Measurements from ENCODE around the gene TOE1. TPM values are rescaled to one million over a fixed set of nuclear protein-coding genes. Genes with fewer than 3 reads are reported as not detected.

Gene TOE1
- total and polyA plus RNA-seq, 2 of the 8 experiments (the other 6 are each of a cell fraction or from before 2014, with no cell fraction given): 15.2 to 25.8 TPM

GRCh38 chr1:45373573-45373972 lies 33.6 kb downstream of the TOE1 start:
- Histone ChIP-seq H4K20me1 (replicated peaks in 1 of 2; ENCODE audit: control insufficient read depth in 1 of 2, insufficient read depth in 2 of 2, low read length in 2 of 2) (no peaks in the 10 kb centered on the region), H2BK120ac (replicated peaks; ENCODE audit: low read depth, low read length) (no peak overlapping the region), H4K5ac (ENCODE audit: insufficient read length, low read depth, low read length) (no peak overlapping the region), H3K4me2 (ENCODE audit: insufficient read depth in 1 of 2, low read depth in 2 of 2, low read length in 2 of 2) (no peak overlapping the region), H3K23me2 (ENCODE audit: low read depth, low read length) (no peaks in the 10 kb centered on the region), H3K18ac (ENCODE audit: extremely low read depth, low read length) (no peak overlapping the region), H3K27me3 (replicated peaks in 1 of 4; ENCODE audit: control insufficient read depth in 3 of 4, extremely low read depth in 1 of 4, insufficient read depth in 3 of 4, low read length in 3 of 4) (no peaks in the 10 kb centered on the region), H3K4ac (replicated peaks; ENCODE audit: insufficient read length, low read depth, low read length) (no peak overlapping the region), H2AK5ac (ENCODE audit: low read depth, low read length) (no peak overlapping the region), H2BK20ac (ENCODE audit: low read length) (no peak overlapping the region), H3K9me3 (ENCODE audit: insufficient read depth in 2 of 2, low read depth in 1 of 2, low read length in 1 of 2) (no peaks in the 10 kb centered on the region), H3K79me2 (ENCODE audit: control insufficient read depth in 1 of 2, insufficient read depth in 2 of 2, low read length in 2 of 2) (no peaks in the 10 kb centered on the region), H4K91ac (replicated peaks; ENCODE audit: insufficient read length, low read length) (no peak overlapping the region), H3K56ac (replicated peaks; ENCODE audit: insufficient read length, low read depth, low read length) (no peak overlapping the region), H2BK15ac (ENCODE audit: low read length) (no peak overlapping the region), H3K79me1 (ENCODE audit: low read depth, low read length) (no peaks in the 10 kb centered on the region), H3K27ac (ENCODE audit: low read depth, low read length) (no peak overlapping the region), H2AFZ (ENCODE audit: low read length) (no peak overlapping the region), H2BK5ac (ENCODE audit: low read depth, low read length) (no peak overlapping the region), H3K4me3 (ENCODE audit: extremely low read depth in 1 of 4, insufficient read depth in 2 of 4, low read depth in 3 of 4, low read length in 4 of 4) (no peak overlapping the region), H3K9ac (replicated peaks in 1 of 4; ENCODE audit: extremely low read depth in 1 of 4, low read depth in 3 of 4, low read length in 3 of 4) (no peak overlapping the region), H3K23ac (ENCODE audit: insufficient read length) (no peak overlapping the region), H3K36me3 (ENCODE audit: control insufficient read depth in 2 of 4, insufficient read depth in 4 of 4, low read length in 3 of 4) (no peaks in the 10 kb centered on the region), H4K8ac (ENCODE audit: extremely low read depth, insufficient read depth, low read length) (no peak overlapping the region), H2BK12ac (ENCODE audit: low read depth, low read length) (no peak overlapping the region), H3K4me1 (replicated peaks in 1 of 4; ENCODE audit: control insufficient read depth in 3 of 4, insufficient read depth in 4 of 4, low read length in 3 of 4) (no peaks in the 10 kb centered on the region), H3K14ac (ENCODE audit: insufficient read length) (no peak overlapping the region)
- DNase-seq (ENCODE audit: low read depth in 1 of 2, low spot score in 2 of 2): no peak
- POLR2A ChIA-PET (ENCODE audit: partially characterized antibody): interaction anchor here (0.6 to 0.7 kb wide), 2 partner anchors 33 to 204 kb away, joined by 3 to 5 read pairs; partner anchors contain the start of genes MUTYH and TOE1
- no peak for FAIRE-seq
- CTCF ChIA-PET (ENCODE audit: partially characterized antibody): interaction anchor here (0.9 to 2.1 kb wide), 3 partner anchors 13 to 359 kb away, joined by 3 to 18 read pairs (median 3); no protein-coding TSS in a partner anchor
- TF ChIP-seq SP4 (IDR thresholded peaks at IDR 0.05; ENCODE audit: low read length) (no peak), GTF2F1 (IDR thresholded peaks at IDR 0.05; ENCODE audit: borderline replicate concordance, low read depth, low read length) (no peak), MAFK (IDR thresholded peaks at IDR 0.05; ENCODE audit: low read depth, low read length) (no peak), YY1 (IDR thresholded peaks at IDR 0.05; ENCODE audit: low read depth, low read length) (no peak), CEBPB (IDR thresholded peaks at IDR 0.05; ENCODE audit: low read depth, low read length) (no peak), MAX (IDR thresholded peaks at IDR 0.05) (no peak), TAF7 (optimal IDR thresholded peaks at IDR 0.05; ENCODE audit: borderline replicate concordance, low read depth, low read length) (no peak), TCF12 (IDR thresholded peaks at IDR 0.05; ENCODE audit: low read depth, low read length) (no peak), ASH2L (IDR thresholded peaks at IDR 0.05; ENCODE audit: low read length) (no peak), SIN3A (conservative IDR thresholded peaks at IDR 0.05 in 1 of 2, IDR thresholded peaks at IDR 0.05 in 1 of 2; ENCODE audit: low read depth in 1 of 2, low read length in 2 of 2) (no peak), FOSL1 (IDR thresholded peaks at IDR 0.05; ENCODE audit: insufficient read depth, low read depth, low read length) (no peak), KDM1A (IDR thresholded peaks at IDR 0.05; ENCODE audit: borderline replicate concordance, low read length) (no peak), PHF8 (conservative IDR thresholded peaks at IDR 0.05; ENCODE audit: low read depth, low read length) (no peak), ATF3 (IDR thresholded peaks at IDR 0.05; ENCODE audit: insufficient read depth, low read depth, low read length) (no peak), SP1 (IDR thresholded peaks at IDR 0.05; ENCODE audit: low read depth, low read length) (no peak), BACH1 (IDR thresholded peaks at IDR 0.05; ENCODE audit: low read length) (no peak)
